Renal cortical epithelial cell (primary cell): ENCODE results near the gene ZNF428. TPM values are rescaled to one million over a fixed set of nuclear protein-coding genes. Genes with fewer than 3 reads are reported as not detected.

Source experiments
- DNase-seq: peaks from one replicate; pipeline ENCODE4 v3.0.0-alpha.2; 2011; ENCODE audit warnings: low read depth
- total RNA-seq: library from RNA; depleted of rRNA; stranded (reverse); fragments of >200 nt; gene quantifications from 2 replicates; pipeline ENCODE4 v1.2.3, GENCODE V29; 2014

ZNF428 gene
- total RNA-seq, 1 donor from 2014 or later, result 30.1 TPM

DNA sequence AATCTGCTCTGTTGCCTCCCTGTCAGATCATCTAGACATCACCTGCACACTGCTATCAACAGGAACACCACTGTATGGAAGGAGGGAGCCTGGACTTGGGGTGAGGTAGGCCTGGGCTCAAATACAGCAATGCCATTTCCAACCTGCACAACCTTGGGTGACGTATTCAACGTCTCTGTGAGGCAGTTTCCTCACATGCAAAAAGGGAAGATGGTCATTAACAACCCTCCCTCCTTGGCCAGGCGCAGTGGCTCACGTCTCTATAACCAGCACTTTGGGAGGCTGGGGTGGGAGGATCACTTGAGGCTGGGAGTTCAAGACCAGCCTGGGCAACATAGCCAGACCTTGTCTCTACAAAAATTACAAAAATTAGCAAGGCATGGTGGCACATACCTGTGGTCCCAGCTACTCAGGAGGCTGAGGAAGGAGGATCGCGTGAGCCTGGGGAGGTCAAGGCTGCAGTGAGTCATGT is 57.2 kb downstream of the ZNF428 start:
- no peak for DNase-seq

DNA sequence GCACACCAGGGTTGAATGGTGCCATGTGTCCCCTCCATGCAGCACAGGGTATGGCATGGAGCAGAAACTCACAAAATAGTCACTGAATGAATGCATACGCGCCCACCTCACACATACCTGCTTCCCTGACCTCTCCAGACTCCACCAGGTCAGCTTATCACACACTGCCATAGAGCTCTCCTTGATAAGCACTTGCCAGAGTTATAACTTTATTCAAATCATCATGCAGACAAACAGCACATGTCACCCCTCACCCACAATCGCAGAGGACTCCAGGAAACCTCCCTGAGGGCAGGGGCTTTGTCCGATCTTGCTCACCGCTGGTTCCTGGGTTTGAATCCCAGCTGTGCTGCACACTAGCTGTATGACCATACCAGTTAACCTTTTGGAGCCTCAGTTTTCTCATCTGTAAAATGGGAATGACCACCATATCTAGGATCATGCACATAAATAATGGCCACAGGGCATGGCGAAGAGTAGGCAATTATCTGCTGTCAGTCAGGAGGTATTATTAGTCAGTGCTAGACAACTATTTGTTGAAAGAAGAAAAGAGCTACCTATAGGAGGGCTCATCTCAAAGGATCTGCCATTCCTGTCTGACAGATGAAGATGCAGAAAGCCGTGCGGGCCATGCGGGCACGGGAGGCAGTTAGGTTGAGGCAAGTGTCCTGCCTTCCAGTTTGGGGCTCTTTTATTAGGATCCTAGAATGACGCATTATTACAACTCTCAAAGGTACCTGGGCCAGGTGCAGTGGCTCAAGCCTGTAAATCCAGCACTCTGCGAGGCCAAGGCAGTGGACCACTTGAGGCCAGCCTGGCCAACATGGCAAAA is 58.1 kb downstream of the ZNF428 start:
- no peak for DNase-seq

DNA sequence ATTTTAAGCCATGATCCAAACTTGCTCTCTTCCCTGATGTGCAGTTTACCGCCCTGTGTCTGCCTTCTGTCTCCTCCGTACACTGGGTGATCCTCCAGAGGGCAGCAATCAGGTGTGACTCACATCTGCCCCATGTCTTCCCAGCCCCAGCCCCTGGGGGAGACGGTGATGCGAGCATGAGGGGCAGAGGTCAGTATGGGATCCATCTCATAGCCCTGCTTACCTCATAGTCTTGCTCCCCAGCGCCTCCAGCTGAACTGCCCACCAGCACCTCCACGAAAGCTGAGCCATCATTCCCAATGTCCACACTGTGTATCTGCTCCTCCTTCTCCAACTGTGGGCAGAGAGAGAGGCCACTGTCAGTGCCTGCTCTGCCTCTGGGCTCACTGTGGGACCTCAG is 58.7 kb downstream of the ZNF428 start:
- DNase-seq, result no peak

Other genes starting within 250 kb of the ZNF428 start
- not detected in 2 replicates for gene TEX101, start 204.7 kb downstream of the ZNF428 start, total RNA-seq
- gene LYPD3, start 154.0 kb downstream of the ZNF428 start, total RNA-seq, result 0.20 TPM in 1 of 2 replicates, not detected in the other
- 9.6 and 12.3 TPM in 2 replicates for gene PHLDB3, start 114.9 kb downstream of the ZNF428 start, total RNA-seq
- 144 and 213 TPM in 2 replicates for gene ETHE1, start 92.4 kb downstream of the ZNF428 start, total RNA-seq
- 0.25 TPM in 1 of 2 replicates, not detected in the other for gene ZNF575, start 86.4 kb downstream of the ZNF428 start, total RNA-seq
- gene XRCC1, start 44.1 kb downstream of the ZNF428 start, total RNA-seq, result 15.6 and 16.7 TPM in 2 replicates
- 0.52 and 2.2 TPM in 2 replicates for gene PINLYP, start 43.8 kb downstream of the ZNF428 start, total RNA-seq
- gene IRGQ, start 23.5 kb downstream of the ZNF428 start, total RNA-seq, result 41.7 and 64.6 TPM in 2 replicates
- 10.1 and 12.3 TPM in 2 replicates for gene ZNF576, start 23.0 kb downstream of the ZNF428 start, total RNA-seq
- 0.05 TPM in 1 of 2 replicates, not detected in the other for gene SRRM5, start 7.5 kb downstream of the ZNF428 start, total RNA-seq
- gene CADM4, start 20.2 kb upstream of the ZNF428 start, total RNA-seq, result 6.6 and 36.4 TPM in 2 replicates
- 21.0 and 180 TPM in 2 replicates for gene PLAUR, start 50.5 kb upstream of the ZNF428 start, total RNA-seq
- not detected in 2 replicates for gene IRGC, start 96.4 kb upstream of the ZNF428 start, total RNA-seq
- gene SMG9, start 135.3 kb upstream of the ZNF428 start, total RNA-seq, result 3.8 and 9.9 TPM in 2 replicates
- 0.85 and 8.5 TPM in 2 replicates for gene KCNN4, start 161.3 kb upstream of the ZNF428 start, total RNA-seq
- gene LYPD5, start 182.8 kb upstream of the ZNF428 start, total RNA-seq, result 0.35 TPM in 2 replicates
- gene ZNF283, start 207.7 kb upstream of the ZNF428 start, total RNA-seq, result 5.4 and 20.7 TPM in 2 replicates